Stimulated activated naive CD8-positive, alpha-beta T cell treated with anti-CD3 and anti-CD28 coated beads, Interleukin-15, Interleukin-2, amounts not matched to agents 100 U/mL and 50 U/mL, for 24 hours (primary cell): ENCODE measurements around the gene PFKFB2.

Experiments used
- ATAC-seq: fragments of 150-1000 bp; cut with Tn5 transposase; one replicate; pipeline ENCODE4 v1.10.0; 2021
- DNase-seq: peaks from one replicate; pipeline ENCODE4 v3.0.0; 2021

PFKFB2 gene

DNA sequence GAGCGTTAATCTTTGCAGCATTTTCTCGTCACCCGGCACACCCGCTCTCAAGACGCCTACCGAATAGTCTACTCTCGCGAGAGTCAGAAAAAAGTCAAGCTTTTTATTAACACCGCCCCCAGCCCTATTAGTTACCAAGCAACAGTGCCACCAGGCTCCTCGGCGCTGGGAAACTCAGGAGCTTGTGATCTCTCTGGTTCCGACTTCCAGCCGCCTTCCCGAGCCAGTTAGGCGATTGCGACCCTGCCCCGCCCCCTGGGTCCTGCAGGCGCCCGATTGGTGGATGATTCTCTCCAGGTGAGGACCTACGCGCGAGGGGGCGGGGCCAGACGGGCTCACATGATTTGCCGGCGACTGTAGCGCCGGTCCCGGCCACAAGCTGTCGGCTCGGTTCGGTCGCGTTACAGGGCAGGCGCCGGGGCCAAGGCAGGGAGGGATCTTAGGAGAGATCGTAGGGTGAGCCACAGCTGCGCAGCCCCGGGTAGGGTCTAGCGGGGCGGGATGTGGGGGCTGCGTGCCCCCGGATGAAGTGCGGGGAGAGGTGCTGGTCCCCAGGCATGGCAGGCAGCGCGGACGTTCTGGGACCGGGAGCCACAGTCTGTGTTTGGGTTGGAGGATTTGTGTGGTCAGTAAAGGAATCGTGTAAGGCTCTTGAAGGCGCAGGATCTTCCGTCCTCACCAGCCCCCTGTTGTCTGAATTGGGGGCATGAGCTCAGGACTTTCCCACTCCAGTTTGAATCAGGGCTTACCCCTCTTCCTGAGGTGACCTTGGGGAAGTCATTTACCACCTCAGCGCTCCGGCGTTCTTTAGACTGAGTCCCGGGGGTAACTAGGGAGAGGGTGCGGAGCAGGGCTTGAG lies at the start of gene PFKFB2:
TSS of gene PFKFB2 (plus strand) at position 365 of the 859 bp plus-strand sequence. CDS start 1,443 bp downstream, outside the sequence.
- ATAC-seq = peak; percentile 86
- DNase-seq = peak; percentile 96

DNA sequence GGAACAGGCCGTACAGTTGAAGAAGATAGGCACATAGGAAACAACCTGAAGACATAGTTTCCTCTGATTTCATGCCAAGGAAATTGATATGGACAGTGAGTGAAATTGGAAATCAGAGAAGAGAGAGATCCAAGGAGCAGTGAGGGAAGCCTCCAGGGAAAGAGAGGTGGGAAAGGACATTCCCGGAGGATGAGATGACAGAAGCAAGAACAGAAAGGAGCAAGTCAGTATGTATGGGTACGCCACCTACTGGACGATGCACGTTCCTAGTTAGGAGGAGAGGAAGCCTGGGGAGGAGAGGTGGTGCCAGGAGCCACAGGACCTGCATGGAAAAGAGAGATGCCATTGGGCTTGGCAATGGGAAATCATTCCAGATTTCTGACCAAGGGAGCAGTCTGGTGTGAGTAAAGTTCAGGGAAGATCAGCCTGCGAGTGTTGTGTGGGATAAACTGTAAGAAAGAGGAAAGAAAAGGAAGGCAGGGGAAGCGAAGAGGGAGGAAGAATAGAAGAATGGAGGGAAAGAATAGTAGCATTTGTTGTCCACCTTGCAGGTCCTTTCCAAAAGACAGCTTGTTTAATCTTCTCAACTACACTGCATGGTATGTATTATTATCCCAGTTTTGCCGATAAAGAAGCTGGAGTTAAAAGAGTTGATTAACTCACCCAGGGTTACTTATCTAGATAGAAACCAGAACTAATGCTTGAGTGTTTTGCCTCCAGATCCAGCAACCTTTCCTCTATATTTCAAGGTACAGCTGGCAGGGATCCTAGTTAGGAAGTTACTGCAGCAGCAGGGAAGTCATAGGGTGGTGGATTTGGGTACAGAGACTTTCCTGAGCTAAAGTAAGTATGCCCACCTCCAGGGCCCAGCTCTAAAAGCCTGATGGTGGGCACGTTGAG lies 47.9 kb upstream of the PFKFB2 start:
- peak; percentile 61 for ATAC-seq
- peak; percentile 50 for DNase-seq

DNA sequence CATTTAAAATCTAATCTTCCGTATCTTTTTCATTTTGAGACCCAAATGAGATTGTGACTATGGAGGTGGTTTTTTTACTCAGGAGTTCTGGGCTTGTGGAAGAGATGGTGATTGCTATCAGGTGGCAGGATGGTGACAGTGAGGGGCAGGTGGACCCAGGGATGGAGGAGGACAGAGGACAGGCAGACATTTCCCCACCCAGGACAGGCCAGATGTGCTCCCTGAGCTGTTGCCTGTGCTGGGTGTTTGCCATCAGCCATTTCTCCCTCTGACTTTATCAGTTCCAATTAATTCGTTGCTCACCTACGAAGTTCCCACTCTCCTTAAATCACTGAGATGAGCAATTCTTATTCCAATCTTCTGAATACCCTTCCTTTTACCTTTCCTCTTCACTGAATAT lies 47.0 kb upstream of the PFKFB2 start:
- ATAC-seq (no peak), DNase-seq (no peak)

DNA sequence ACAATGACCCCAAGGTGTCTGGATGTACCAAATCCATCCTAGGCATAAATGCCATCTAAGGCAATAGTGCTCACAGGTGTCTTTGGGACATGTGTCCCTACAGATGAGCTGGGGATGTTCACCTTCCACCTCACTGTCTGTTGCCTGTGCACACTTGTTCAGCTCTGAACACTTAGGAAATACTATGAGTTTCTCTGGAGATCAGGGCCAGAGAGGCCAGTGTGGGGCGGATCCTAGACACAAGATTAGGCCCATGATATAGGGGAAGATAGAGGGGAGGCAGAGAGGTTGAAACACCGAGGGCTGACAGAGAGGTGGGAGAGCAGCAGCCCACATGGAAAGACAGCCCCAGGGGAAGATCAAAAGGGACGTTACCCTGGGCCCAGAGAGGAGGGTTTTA lies 46.2 kb upstream of the PFKFB2 start:
- ATAC-seq (no peak), DNase-seq (no peak)

DNA sequence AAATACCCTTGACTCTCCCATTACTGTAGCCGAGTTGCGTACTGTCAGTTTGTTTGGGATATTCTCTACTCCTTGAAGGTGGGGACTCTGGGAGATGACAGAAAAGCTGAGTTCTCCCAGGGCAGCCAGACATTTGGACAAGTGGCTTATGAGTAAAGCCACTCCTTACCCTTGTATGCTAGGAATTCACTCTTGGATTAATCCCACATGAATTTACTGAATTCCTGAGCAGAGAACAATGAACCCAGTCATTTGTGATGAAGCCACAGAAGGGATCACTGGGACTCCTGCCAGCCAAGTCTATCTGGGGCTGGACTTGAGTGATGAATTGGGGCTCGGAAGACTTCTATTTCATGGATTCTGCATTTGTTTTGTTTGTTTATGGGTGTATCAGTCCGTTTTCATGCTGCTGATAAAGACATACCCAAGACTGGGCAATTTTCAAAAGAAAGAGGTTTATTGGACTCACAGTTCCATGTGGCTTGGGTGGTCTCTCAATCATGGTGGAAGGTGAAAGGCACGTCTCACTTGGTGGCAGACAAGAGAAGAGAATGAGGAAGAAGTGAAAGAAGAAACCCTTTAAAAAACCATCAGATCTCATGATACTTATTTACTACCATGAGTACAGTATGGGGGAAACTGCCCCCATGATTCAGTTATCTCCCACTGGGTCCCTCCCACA lies 45.6 kb upstream of the PFKFB2 start:
- no peak for ATAC-seq
- DNase-seq = no peak

DNA sequence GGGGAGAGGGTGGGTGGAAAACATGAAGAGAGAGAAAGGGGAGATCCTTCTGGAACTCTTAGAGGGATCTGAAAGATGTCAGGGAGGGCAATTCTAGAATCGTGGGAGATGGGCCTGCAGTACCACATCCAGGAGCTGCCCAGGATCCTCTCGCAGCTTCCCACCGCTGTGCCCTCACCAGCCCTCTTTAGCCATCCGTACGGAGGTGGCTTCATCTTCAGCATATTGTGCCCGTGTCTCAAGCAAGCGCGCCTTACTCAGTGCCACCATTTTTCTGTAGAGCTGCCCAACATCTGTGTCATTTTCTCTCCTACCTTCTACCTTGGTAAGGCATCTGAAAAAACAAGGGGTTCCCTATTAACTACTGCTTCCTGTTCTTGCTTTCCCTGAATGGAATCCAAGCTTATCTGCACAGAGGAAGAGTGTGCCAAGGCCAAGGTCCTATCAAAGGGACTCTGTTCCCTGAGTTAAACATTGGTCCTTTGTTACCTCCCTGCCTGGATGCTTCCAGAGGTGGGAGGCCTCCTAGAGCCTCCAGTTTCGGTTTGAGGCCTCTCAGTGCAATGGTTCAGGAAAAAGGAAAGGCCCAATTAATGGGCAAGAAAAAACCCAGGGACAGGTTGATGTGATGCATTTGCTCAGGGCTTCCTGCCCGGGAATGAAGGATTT lies 43.8 kb upstream of the PFKFB2 start:
- ATAC-seq (no peak), DNase-seq (no peak)

- ATAC-seq (no peak), DNase-seq (no peak)
Observed at GRCh38 chr1:207009945-207010344, 43.1 kb upstream of the PFKFB2 start.

DNA sequence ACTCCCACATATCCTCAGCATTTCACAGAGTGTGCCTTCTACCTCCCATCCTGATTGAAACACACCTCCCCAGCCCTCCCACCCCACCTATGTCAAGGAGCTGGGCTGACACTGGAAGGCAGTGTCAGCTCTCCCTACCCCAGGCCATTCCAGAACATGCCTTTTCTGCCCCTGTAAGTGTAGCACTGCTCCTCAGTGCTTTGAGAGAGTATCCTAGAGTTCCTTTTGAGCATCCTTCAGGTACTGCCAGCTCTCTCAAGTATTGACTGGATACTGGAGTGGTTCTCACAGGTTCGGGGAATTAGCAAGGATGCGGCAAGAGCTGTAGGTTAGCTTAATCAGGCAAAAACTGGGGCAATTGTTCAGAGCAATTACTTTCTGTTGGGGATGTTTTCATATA lies 42.3 kb upstream of the PFKFB2 start:
- DNase-seq (no peak), ATAC-seq (no peak)

DNA sequence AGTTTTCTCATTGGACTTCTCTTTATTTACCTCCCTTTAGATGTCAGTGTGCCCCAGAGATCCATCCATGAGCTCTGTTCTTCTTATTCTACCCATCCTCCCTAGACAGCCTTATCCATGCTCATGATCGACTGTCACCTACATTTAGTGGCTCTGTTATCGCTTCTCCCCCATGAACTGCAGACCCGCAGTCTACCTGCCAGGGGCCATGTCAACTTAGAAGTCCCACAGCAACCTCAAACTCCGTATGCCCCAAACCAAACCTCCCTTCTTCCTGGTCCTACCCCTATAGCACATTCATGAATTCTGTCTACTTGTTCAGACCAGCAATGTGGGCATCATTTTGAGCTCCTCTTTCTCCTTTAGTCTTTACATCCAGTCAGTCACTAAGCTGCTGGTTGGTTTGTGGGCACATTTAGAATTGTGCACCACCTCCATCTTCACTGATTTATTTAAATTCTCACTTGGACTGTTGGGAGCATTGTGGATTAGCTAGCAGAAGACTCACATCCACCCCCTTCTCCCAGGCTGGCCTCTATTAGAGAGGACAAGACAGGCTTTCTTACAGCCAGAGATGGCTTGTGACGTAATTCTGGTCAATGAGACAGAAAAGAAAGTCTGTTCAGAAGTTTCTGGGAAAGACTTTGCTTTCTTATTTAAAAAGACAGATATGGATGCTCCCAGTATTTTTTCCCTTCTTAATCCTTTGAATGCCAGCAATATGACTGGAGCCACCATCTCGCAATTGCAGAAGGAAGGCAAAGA lies 39.6 kb upstream of the PFKFB2 start:
- ATAC-seq (no peak), DNase-seq (no peak)

- ATAC-seq (no peak), DNase-seq (no peak)
Observed at GRCh38 chr1:207014728-207015127, 38.3 kb upstream of the PFKFB2 start.

GRCh38 chr1:207015791-207016190 lies 37.3 kb upstream of the PFKFB2 start:
- peak; percentile 56 for ATAC-seq
- DNase-seq = no peak

DNA sequence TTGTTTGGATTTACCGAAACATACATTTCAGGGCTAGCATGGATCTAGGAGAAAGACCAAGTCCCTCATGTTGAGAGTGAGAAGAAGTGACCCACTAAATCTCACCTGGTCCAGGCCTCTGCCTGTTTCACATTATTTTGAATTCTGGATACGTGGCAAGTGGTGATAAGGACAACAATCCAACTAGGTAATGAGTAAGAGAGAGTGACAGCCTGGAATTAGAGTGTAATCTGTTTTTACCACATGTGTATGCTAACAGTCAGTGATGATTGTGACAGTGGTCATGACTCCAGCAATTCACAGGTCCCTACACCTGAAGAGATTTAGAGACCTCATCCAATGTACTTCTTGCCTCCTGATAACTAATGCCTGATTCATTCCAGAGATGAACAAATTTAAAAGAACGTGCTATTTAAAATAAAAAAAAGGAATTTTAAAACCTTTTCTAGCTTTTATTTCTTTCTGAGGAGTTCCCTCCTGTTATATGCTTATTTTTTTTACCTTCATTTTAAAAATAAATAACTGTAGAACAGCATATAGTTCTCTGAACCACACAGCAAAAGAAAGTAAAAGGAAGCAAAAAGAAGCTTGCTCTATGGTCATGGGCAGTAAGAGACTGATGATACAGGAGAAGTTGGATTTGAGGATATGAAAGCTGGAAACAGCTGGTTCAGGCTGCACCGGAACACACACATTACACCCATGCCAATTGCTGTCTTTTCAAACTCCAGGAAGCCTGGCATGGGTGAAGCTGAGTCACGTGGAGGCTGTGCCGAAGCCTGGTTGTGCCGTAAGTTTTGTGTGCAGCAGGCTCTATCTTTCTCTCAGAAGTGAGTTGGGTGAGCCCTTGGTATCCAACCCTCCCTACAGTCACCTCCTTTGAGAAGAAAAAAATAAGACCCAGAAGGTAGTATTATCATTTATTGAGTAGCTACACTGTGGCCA lies 35.2 kb upstream of the PFKFB2 start:
- DNase-seq (no peak), ATAC-seq (no peak)

DNA sequence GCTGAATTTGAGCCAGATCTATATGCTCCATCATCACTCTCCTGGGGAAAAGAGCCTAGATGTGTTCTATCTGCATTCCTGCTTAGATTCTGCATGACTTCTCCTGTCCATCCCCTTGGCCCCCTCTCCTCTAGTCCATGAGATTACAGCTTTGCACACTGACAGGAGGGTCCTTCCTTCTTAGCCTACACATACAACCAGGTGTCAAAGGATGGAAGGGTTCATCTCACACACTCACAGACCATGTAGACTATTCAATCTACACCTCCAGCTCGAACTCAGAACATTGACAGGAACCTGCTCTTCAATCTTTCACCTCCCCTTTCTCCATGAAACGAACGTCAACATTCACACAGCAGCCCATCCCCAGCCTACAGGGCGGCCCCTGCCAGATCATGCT lies 34.4 kb upstream of the PFKFB2 start:
- no peak for ATAC-seq
- no peak for DNase-seq

GRCh38 chr1:207019161-207019560 lies 33.9 kb upstream of the PFKFB2 start:
- DNase-seq (no peak), ATAC-seq (no peak)

GRCh38 chr1:207019661-207020060 lies 33.4 kb upstream of the PFKFB2 start:
- ATAC-seq = no peak

DNA sequence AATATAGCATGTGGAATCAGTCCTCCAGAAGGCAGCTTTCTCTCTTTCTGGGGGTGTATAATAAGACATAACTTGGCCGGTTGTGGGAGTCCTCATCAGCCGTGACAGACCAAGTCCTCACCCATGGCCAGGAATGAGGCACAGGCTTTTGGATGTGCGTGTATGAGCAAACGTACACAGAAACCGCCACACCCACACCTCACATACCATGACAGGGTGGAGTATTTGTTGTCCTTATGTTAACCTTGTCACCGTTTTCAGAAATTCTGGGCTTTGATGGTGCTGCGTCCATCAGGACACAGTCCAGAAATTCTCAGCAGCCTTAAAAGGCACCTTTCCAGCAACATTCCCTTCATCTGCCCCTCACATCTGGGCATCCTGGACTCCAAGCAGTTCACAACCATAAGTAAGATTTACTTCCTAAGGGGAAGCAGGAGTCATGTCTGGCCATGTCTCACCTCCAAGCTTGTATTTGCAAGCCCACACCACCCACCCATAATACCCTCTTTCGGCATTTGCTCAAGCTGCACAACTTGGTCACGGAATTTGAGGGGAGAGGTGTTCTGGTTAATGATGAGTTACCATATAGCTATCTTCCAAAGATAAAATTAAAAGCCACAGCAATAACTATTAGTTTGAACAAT lies 32.9 kb upstream of the PFKFB2 start:
- ATAC-seq (no peak), DNase-seq (no peak)

More at GRCh38 chr1:207019661-207020060, 33.4 kb upstream of the PFKFB2 start:
- no peak for DNase-seq

GRCh38 chr1:207020709-207021107 lies 32.4 kb upstream of the PFKFB2 start:
- DNase-seq (no peak), ATAC-seq (peak; percentile 55)

- DNase-seq = no peak
Observed at GRCh38 chr1:207021139-207021861, 31.8 kb upstream of the PFKFB2 start.

More at GRCh38 chr1:207021139-207021861, 31.8 kb upstream of the PFKFB2 start:
- ATAC-seq = no peak
